NCI-H526 (cell line): ENCODE data around the gene SGK1.
A peak's percentile ranks its signal among the peaks of the same experiment; 100 is the strongest.
"Not testable (repeated sequence)": the region's sequence is repeated elsewhere in the genome, so short reads cannot be mapped to it uniquely, and the experiment has no call there.

Source experiments
- DNase-seq, 2 experiments: peaks; one replicate each; lab custom pipeline; 2025; lab: John Stamatoyannopoulos, UW

SGK1 gene

GRCh38 chr6:134186355-134186754, 131.6 kb downstream of the SGK1 start:
- DNase-seq = no peak

- DNase-seq = no peak
These were observed 132.6 kb downstream of the SGK1 start for GRCh38 chr6:134185277-134185676.

- DNase-seq = no peak
These were observed 134.1 kb downstream of the SGK1 start for GRCh38 chr6:134183844-134184243.

- no peak for DNase-seq
These were observed 135.4 kb downstream of the SGK1 start for GRCh38 chr6:134182528-134182927.

GRCh38 chr6:134181726-134182125, 136.2 kb downstream of the SGK1 start:
- not testable (repeated sequence) for DNase-seq

GRCh38 chr6:134181251-134181650, 136.7 kb downstream of the SGK1 start:
- DNase-seq = not testable (repeated sequence)

GRCh38 chr6:134180540-134180939, 137.4 kb downstream of the SGK1 start:
- DNase-seq = not testable (repeated sequence)

- peak; percentile 89 to 94 for DNase-seq
These were observed 139.5 kb downstream of the SGK1 start for GRCh38 chr6:134178161-134179044.

GRCh38 chr6:134177753-134178160, 140.2 kb downstream of the SGK1 start:
- peak in 1 of 2 experiments; percentile 51 for DNase-seq

GRCh38 chr6:134177236-134177635, 140.7 kb downstream of the SGK1 start:
- DNase-seq = peak in 1 of 2 experiments; percentile 8

GRCh38 chr6:134176264-134176975, 141.5 kb downstream of the SGK1 start:
- DNase-seq = no peak

- no peak for DNase-seq
These were observed 142.2 kb downstream of the SGK1 start for GRCh38 chr6:134175532-134176263.

GRCh38 chr6:134174672-134175531, 143.0 kb downstream of the SGK1 start:
- DNase-seq = peak; percentile 55 to 93

GRCh38 chr6:134173936-134174671, 143.8 kb downstream of the SGK1 start:
- peak; percentile 34 to 81 for DNase-seq

GRCh38 chr6:134173366-134173725, 144.6 kb downstream of the SGK1 start:
- no peak for DNase-seq

- no peak for DNase-seq
These were observed 145.1 kb downstream of the SGK1 start for GRCh38 chr6:134172706-134173365.

GRCh38 chr6:134172020-134172705, 145.7 kb downstream of the SGK1 start:
- DNase-seq = no peak

- no peak for DNase-seq
These were observed 146.4 kb downstream of the SGK1 start for GRCh38 chr6:134171517-134171916.

GRCh38 chr6:134170844-134171243, 147.1 kb downstream of the SGK1 start:
- DNase-seq = no peak
